ENCODE measurements around the gene UNCX.

DNA sequence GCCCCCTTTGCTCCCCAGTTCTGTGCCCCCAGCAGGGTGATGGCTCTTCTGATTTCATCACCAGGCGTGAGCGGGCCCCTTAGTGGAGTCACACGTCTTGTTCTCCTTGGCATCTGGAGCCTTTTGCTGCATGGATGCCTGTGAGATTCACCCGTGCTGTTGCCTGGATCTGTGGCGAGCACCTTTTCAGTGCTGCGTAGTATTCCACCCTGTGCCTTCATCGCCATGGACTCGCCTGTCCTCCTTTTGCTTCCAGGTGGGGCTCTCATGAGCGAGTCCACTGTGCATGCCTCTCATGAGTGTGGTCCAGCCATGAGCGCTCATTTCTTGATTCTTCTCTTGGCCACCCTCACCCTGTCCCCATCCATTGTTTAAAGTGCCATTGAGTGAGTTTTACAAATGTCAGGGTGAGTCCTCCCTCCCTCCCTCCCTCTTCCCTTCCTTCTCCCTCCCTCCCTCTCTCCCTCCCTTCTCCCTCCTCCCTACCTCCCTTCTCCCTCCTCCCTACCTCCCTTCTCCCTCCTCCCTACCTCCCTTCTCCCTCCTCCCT is 44.0 kb downstream of the UNCX start:
- TF ChIP-seq, protein P1, sequence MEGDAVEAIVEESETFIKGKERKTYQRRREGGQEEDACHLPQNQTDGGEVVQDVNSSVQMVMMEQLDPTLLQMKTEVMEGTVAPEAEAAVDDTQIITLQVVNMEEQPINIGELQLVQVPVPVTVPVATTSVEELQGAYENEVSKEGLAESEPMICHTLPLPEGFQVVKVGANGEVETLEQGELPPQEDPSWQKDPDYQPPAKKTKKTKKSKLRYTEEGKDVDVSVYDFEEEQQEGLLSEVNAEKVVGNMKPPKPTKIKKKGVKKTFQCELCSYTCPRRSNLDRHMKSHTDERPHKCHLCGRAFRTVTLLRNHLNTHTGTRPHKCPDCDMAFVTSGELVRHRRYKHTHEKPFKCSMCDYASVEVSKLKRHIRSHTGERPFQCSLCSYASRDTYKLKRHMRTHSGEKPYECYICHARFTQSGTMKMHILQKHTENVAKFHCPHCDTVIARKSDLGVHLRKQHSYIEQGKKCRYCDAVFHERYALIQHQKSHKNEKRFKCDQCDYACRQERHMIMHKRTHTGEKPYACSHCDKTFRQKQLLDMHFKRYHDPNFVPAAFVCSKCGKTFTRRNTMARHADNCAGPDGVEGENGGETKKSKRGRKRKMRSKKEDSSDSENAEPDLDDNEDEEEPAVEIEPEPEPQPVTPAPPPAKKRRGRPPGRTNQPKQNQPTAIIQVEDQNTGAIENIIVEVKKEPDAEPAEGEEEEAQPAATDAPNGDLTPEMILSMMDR (conservative IDR thresholded peaks at IDR 0.05; ENCODE audit: low read length) = no peak
- TF ChIP-seq EZH2phosphoT487 (IDR thresholded peaks at IDR 0.05; ENCODE audit: borderline replicate concordance, low read depth, low read length) = no peak

All from OCI-LY7 (cell line).